ENCODE results near the gene POMT2. TPM values are rescaled to one million over a fixed set of nuclear protein-coding genes. Genes with fewer than 3 reads are reported as not detected.
"Not testable (repeated sequence)": the region's sequence is repeated elsewhere in the genome, so short reads cannot be mapped to it uniquely, and the experiment has no call there.

POMT2 gene
- total RNA-seq, 4 donors from 2014 or later, result 19.1 to 36.4 (median 25.7) TPM

DNA sequence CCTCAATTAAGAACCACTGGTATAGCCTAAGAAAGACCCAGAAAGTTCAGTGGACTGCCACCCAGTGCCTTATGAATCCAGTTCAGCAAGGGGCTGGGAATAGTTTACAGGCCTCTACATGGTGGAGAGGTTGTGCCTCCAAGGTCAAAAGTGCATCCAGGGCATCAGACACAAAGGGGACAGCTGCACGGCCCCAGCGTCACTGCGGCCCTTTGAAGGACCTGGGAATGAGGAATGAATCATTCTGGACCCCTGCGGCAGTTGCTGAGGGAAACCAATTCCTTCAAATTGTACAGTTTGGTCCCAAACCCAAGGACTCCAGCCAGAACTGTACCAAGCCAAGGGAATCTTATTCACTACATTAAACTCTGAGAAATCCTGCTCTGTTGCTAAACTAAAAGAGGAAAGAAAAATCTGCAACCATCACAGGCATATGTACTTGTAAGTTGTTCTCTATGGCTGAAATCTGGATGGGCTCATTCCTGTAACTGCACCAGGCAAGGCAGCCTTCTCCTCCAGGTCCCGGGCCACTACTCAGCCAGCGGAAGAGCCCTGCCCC lies 38.8 kb downstream of the POMT2 start:
- Histone ChIP-seq H3K27ac (no peak overlapping the region), H3K27me3 (no peaks in the 10 kb centered on the region), H3K4me1 (no peaks in the 10 kb centered on the region), H3K36me3 (peaks cover 77 to 78% of the 10 kb centered on the region in 2 donors), H3K4me3 (replicated peaks in 1 of 3) (no peak overlapping the region), H3K9me3 (no peaks in the 10 kb centered on the region)
- intact Hi-C loops (cut with DNase I), result no loop called here
- TF ChIP-seq POLR2A (IDR thresholded peaks at IDR 0.05), result no peak
- TF ChIP-seq, protein P1, sequence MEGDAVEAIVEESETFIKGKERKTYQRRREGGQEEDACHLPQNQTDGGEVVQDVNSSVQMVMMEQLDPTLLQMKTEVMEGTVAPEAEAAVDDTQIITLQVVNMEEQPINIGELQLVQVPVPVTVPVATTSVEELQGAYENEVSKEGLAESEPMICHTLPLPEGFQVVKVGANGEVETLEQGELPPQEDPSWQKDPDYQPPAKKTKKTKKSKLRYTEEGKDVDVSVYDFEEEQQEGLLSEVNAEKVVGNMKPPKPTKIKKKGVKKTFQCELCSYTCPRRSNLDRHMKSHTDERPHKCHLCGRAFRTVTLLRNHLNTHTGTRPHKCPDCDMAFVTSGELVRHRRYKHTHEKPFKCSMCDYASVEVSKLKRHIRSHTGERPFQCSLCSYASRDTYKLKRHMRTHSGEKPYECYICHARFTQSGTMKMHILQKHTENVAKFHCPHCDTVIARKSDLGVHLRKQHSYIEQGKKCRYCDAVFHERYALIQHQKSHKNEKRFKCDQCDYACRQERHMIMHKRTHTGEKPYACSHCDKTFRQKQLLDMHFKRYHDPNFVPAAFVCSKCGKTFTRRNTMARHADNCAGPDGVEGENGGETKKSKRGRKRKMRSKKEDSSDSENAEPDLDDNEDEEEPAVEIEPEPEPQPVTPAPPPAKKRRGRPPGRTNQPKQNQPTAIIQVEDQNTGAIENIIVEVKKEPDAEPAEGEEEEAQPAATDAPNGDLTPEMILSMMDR (IDR thresholded peaks at IDR 0.05), result no peak
- no peak for DNase-seq
- WGBS, 2 donors, result 94 to 97% methylated on average over 6 of the region's 6 CpGs

DNA sequence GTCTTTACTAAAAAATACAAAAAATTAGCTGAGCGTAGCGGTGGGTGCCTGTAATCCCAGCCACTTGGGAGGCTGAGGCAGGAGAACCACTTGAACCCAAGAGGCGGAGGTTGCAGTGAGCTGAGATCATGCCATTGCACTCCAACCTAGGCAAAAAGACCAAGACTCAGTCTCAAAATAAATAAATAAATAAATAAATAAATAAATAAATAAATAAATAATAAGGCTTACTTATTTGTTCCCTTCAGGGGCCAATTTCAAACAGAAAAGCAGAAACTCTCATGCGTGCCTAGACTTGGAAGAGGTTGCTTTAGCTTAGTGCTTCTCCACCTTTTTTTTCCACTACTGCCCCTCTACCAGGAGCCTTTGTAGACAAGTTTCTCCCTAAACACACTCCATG lies 39.8 kb downstream of the POMT2 start:
- intact Hi-C loops (cut with DNase I); DNase-seq; H3K27me3 ChIP-seq; H3K4me1 ChIP-seq; H3K4me3 ChIP-seq (replicated peaks in 1 of 3); H3K27ac ChIP-seq; H3K9me3 ChIP-seq: not testable (repeated sequence)
- peaks cover 69 to 75% of the 10 kb centered on the region in 2 donors for H3K36me3 ChIP-seq
- 99% methylated on average over 4 of the region's 4 CpGs for WGBS, 2 donors

DNA sequence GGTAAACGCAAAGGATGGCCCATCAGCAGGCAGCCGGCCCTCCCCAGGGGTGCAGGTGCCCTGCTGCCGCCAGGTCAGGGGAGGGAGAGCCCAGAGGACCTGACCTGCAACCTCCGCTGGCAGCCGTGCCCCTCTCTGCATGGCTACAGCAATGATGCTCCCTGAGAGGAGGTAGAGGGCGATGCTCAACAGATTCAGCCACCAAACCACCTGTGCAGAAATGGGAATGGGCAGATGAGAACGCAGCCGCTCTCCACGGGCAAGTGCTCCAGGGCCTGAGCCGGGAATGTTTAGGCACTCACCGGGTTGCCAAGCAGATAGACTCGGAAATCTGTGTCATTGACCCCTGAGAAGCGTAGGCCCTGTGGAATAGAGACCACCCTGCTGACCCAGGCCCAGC lies 41.0 kb downstream of the POMT2 start:
- intact Hi-C loops (cut with DNase I), result no loop called here
- TF ChIP-seq POLR2A (IDR thresholded peaks at IDR 0.05), result no peak
- TF ChIP-seq, protein P1 (IDR thresholded peaks at IDR 0.05), result no peak
- Histone ChIP-seq H3K27ac (no peak overlapping the region), H3K4me1 (no peaks in the 10 kb centered on the region), H3K27me3 (no peaks in the 10 kb centered on the region), H3K4me3 (replicated peaks in 1 of 3) (no peak overlapping the region), H3K36me3 (peaks cover 60 to 63% of the 10 kb centered on the region in 2 donors), H3K9me3 (no peaks in the 10 kb centered on the region)
- DNase-seq, result no peak
- WGBS, 2 donors, result 89 to 91% methylated on average over 11 to 12 of the region's 13 CpGs

DNA sequence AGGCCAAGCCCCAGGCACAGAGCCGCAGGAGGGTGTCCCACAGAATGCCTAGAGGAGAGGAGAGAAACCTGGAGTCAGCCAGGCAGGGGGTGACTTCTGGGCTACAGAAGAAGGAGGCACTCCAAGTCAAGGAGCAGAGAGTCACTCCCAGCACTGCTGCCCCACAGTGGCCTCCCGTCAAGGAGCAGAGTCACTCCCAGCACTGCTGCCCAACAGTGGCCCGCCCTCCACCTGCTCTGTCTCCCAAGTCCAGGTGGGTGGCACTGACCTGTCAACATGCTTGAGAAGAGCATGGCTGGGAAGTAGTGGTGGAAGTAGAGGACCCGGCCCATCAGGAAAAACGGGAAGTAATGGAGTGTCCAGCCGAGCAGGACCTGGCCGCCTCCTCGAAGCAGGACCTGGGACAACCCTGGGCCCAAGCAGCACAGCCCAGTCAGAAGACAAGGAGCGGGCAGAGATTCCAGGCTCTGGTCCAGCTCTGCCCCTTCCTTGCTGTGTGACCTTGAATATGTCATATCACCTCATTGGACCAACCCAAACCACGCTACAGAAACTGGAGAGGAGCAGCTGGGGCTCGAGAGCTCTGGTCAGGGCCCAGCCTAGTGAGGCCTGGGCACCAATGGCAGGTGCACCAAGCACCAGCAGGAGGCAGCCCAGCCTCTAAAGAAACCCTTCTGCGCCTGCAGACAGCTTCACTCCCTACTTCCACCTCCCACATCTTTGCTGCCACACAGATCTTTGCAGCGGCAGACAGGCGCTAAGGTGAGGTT lies 42.0 kb downstream of the POMT2 start:
- Histone ChIP-seq H3K27ac (no peak overlapping the region), H3K36me3 (peaks cover 50 to 53% of the 10 kb centered on the region in 2 donors), H3K4me3 (replicated peaks in 1 of 3) (no peak overlapping the region), H3K9me3 (no peaks in the 10 kb centered on the region), H3K27me3 (no peaks in the 10 kb centered on the region), H3K4me1 (no peaks in the 10 kb centered on the region)
- intact Hi-C loops (cut with DNase I), result no loop called here
- WGBS, 2 donors, result 93 to 96% methylated on average over 12 to 14 of the region's 14 CpGs
- no peak for TF ChIP-seq POLR2A (IDR thresholded peaks at IDR 0.05)
- TF ChIP-seq, protein P1 (IDR thresholded peaks at IDR 0.05), result no peak
- no peak for DNase-seq

DNA sequence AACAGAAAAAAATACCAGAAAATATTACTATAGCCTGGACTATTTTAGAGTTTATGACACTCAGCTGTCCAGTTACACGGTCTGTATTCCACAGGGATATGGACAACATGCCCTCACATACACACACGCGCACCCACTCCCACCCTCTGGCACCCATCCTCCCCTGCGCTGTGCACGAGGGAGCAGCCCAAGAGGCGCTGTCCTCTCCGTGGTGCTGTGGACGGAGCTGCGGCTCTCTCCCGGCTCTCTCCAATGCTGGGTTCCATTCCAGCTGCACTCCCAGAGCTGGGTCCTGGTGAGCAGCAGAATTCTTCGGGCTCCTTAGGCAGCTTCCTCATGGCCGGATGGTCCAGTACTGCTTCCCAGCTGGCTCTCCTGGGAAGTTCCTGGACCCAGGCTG lies 43.7 kb downstream of the POMT2 start:
- no peak for TF ChIP-seq POLR2A (IDR thresholded peaks at IDR 0.05)
- TF ChIP-seq, protein P1 (IDR thresholded peaks at IDR 0.05), result no peak
- 83 to 87% methylated on average over 11 to 12 of the region's 12 CpGs for WGBS, 2 donors
- H3K4me3 ChIP-seq (replicated peaks in 1 of 3), result no peak overlapping the region
- H3K4me1 ChIP-seq, result no peaks in the 10 kb centered on the region
- no peak for DNase-seq
- H3K36me3 ChIP-seq, result peaks cover 36 to 46% of the 10 kb centered on the region in 2 donors
- no peak overlapping the region for H3K27ac ChIP-seq
- H3K27me3 ChIP-seq, result no peaks in the 10 kb centered on the region
- intact Hi-C loops (cut with DNase I), result no loop called here
- no peaks in the 10 kb centered on the region for H3K9me3 ChIP-seq
